Measurements from ENCODE around the gene ELP4.
A peak's percentile ranks its signal among the peaks of the same experiment; 100 is the strongest.

ELP4 gene

GRCh38 chr11:31779374-31779791 is 269.8 kb downstream of the ELP4 start:
- peak; percentile 48 for DNase-seq (ENCODE audit: low spot score)

- no peak for DNase-seq (ENCODE audit: low spot score)
Observed at GRCh38 chr11:31780078-31780477, 270.5 kb downstream of the ELP4 start.

GRCh38 chr11:31780480-31780971 is 271.0 kb downstream of the ELP4 start:
- no peak for DNase-seq (ENCODE audit: low spot score)

GRCh38 chr11:31782257-31782656 is 272.7 kb downstream of the ELP4 start:
- DNase-seq (ENCODE audit: low spot score): no peak

- no peak for DNase-seq (ENCODE audit: low spot score)
Observed at GRCh38 chr11:31783252-31783651, 273.7 kb downstream of the ELP4 start.

- DNase-seq (ENCODE audit: low spot score): no peak
Observed at GRCh38 chr11:31784611-31785010, 275.0 kb downstream of the ELP4 start.

- DNase-seq (ENCODE audit: low spot score): no peak
Observed at GRCh38 chr11:31786996-31787685, 277.6 kb downstream of the ELP4 start.

GRCh38 chr11:31788085-31788484 is 278.5 kb downstream of the ELP4 start:
- DNase-seq (ENCODE audit: low spot score): no peak

GRCh38 chr11:31790649-31791048 is 281.1 kb downstream of the ELP4 start:
- no peak for DNase-seq (ENCODE audit: low spot score)

- DNase-seq (ENCODE audit: low spot score): no peak
Observed at GRCh38 chr11:31792036-31792435, 282.5 kb downstream of the ELP4 start.

GRCh38 chr11:31792456-31792855 is 282.9 kb downstream of the ELP4 start:
- DNase-seq (ENCODE audit: low spot score): no peak

GRCh38 chr11:31793264-31793663 is 283.7 kb downstream of the ELP4 start:
- no peak for DNase-seq (ENCODE audit: low spot score)

- DNase-seq (ENCODE audit: low spot score): no peak
Observed at GRCh38 chr11:31794548-31794947, 285.0 kb downstream of the ELP4 start.

GRCh38 chr11:31795706-31796498 is 286.3 kb downstream of the ELP4 start:
- DNase-seq (ENCODE audit: low spot score): no peak

- no peak for DNase-seq (ENCODE audit: low spot score)
Observed at GRCh38 chr11:31796499-31797189, 287.1 kb downstream of the ELP4 start.

GRCh38 chr11:31797190-31798056 is 287.9 kb downstream of the ELP4 start:
- DNase-seq (ENCODE audit: low spot score): no peak

- no peak for DNase-seq (ENCODE audit: low spot score)
Observed at GRCh38 chr11:31798057-31798553, 288.5 kb downstream of the ELP4 start.

GRCh38 chr11:31798554-31799434 is 289.2 kb downstream of the ELP4 start:
- DNase-seq (ENCODE audit: low spot score): no peak

GRCh38 chr11:31799435-31800397 is 290.1 kb downstream of the ELP4 start:
- DNase-seq (ENCODE audit: low spot score): no peak
